ENCODE data around the gene ERBB4. TPM values are rescaled to one million over a fixed set of nuclear protein-coding genes. Genes with fewer than 3 reads are reported as not detected.

The ERBB4 gene
- total RNA-seq, 1 donor from 2014 or later, result 1.2 TPM

DNA sequence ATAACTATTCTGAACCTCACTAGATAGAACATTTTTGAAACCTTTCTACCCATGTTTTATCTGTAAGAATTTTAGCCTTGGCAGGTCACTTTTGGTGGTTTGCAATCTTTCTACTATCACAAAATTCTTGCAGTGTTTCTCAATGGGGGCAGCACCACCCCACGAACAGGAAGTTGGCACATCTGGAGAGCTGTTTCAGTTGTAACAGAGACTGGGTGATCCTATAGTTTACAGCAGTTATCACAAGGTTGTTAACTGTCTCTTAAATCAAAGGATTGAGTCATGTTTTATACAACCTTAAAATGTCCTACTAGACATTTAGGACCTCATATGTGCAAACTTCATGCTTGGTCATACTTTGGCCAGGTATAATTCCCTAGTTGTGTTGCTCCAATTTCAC lies 829.2 kb downstream of the ERBB4 start:
- FAIRE-seq (no peak), DNase-seq (ENCODE audit: low read depth) (no peak)
- Histone ChIP-seq H2AFZ (ENCODE audit: low read depth, low read length) (no peak overlapping the region), H3K4me2 (ENCODE audit: low read length) (no peak overlapping the region), H3K79me2 (ENCODE audit: insufficient read depth, low read length) (no peaks in the 10 kb centered on the region), H3K36me3 (ENCODE audit: insufficient read depth, low read length) (no peaks in the 10 kb centered on the region), H3K4me1 (ENCODE audit: insufficient read depth, low read length) (no peaks in the 10 kb centered on the region), H3K9ac (ENCODE audit: low read length) (no peak overlapping the region), H3K27ac (ENCODE audit: low read depth, low read length) (no peak overlapping the region), H3K4me3 (ENCODE audit: insufficient read depth, low read depth, low read length) (no peak overlapping the region), H3K9me3 (ENCODE audit: insufficient read depth, low read depth, low read length) (no peaks in the 10 kb centered on the region), H4K20me1 (ENCODE audit: insufficient read depth, low read length) (no peaks in the 10 kb centered on the region), H3K27me3 (ENCODE audit: insufficient read depth, low read length) (no peaks in the 10 kb centered on the region)
- TF ChIP-seq, protein P1, sequence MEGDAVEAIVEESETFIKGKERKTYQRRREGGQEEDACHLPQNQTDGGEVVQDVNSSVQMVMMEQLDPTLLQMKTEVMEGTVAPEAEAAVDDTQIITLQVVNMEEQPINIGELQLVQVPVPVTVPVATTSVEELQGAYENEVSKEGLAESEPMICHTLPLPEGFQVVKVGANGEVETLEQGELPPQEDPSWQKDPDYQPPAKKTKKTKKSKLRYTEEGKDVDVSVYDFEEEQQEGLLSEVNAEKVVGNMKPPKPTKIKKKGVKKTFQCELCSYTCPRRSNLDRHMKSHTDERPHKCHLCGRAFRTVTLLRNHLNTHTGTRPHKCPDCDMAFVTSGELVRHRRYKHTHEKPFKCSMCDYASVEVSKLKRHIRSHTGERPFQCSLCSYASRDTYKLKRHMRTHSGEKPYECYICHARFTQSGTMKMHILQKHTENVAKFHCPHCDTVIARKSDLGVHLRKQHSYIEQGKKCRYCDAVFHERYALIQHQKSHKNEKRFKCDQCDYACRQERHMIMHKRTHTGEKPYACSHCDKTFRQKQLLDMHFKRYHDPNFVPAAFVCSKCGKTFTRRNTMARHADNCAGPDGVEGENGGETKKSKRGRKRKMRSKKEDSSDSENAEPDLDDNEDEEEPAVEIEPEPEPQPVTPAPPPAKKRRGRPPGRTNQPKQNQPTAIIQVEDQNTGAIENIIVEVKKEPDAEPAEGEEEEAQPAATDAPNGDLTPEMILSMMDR (IDR thresholded peaks at IDR 0.05; ENCODE audit: insufficient read depth, low read depth, low read length), result no peak
- TF ChIP-seq EZH2 (IDR thresholded peaks at IDR 0.05; ENCODE audit: insufficient read depth, low read length), result no peak
- Mint-ChIP-seq H3K27ac (ENCODE audit: unreplicated experiment) (no peak overlapping the region), H3K4me1 (ENCODE audit: low read depth, unreplicated experiment) (no peaks in the 10 kb centered on the region), H3K9me3 (ENCODE audit: unreplicated experiment) (no peaks in the 10 kb centered on the region), H3K36me3 (ENCODE audit: low read depth, unreplicated experiment) (no peaks in the 10 kb centered on the region), H3K4me3 (ENCODE audit: unreplicated experiment) (no peak overlapping the region), H3K27me3 (ENCODE audit: low read depth, unreplicated experiment) (no peaks in the 10 kb centered on the region)

DNA sequence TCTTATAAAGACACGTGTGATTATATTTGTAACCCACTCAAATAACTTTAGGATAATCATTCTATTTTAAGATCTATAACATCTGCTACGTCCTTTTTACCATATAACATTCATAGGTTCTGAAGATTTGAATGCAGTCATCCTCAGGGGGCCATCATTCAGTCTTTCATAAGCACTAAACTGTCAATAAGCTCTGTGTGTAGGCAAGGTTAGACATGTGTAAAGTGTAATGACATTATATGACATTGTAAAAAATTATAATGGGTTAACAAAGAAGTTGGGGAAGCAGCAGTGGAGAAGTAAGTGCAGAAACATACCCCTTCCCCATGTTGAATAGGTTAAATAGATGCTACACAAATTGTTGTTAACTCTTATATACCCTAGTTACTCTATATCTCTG lies 845.9 kb downstream of the ERBB4 start:
- H3K9me3 Mint-ChIP-seq (ENCODE audit: unreplicated experiment), result no peaks in the 10 kb centered on the region
- Histone ChIP-seq H3K4me2 (ENCODE audit: low read length) (no peak overlapping the region), H3K9ac (ENCODE audit: low read length) (no peak overlapping the region), H3K79me2 (ENCODE audit: insufficient read depth, low read length) (no peaks in the 10 kb centered on the region), H4K20me1 (ENCODE audit: insufficient read depth, low read length) (no peaks in the 10 kb centered on the region), H3K36me3 (ENCODE audit: insufficient read depth, low read length) (no peaks in the 10 kb centered on the region), H3K4me1 (ENCODE audit: insufficient read depth, low read length) (no peaks in the 10 kb centered on the region), H3K9me3 (ENCODE audit: insufficient read depth, low read depth, low read length) (no peaks in the 10 kb centered on the region), H3K4me3 (ENCODE audit: insufficient read depth, low read depth, low read length) (no peak overlapping the region), H2AFZ (ENCODE audit: low read depth, low read length) (no peak overlapping the region), H3K27ac (ENCODE audit: low read depth, low read length) (no peak overlapping the region), H3K27me3 (ENCODE audit: insufficient read depth, low read length) (no peaks in the 10 kb centered on the region)
- TF ChIP-seq, protein P1 (IDR thresholded peaks at IDR 0.05; ENCODE audit: insufficient read depth, low read depth, low read length), result no peak
- TF ChIP-seq EZH2 (IDR thresholded peaks at IDR 0.05; ENCODE audit: insufficient read depth, low read length), result no peak
- no peaks in the 10 kb centered on the region for H3K36me3 Mint-ChIP-seq (ENCODE audit: low read depth, unreplicated experiment)
- FAIRE-seq, result no peak
- DNase-seq (ENCODE audit: low read depth), result no peak
- no peak overlapping the region for H3K27ac Mint-ChIP-seq (ENCODE audit: unreplicated experiment)
- H3K4me3 Mint-ChIP-seq (ENCODE audit: unreplicated experiment), result no peak overlapping the region
- H3K27me3 Mint-ChIP-seq (ENCODE audit: low read depth, unreplicated experiment), result no peaks in the 10 kb centered on the region
- no peaks in the 10 kb centered on the region for H3K4me1 Mint-ChIP-seq (ENCODE audit: low read depth, unreplicated experiment)

DNA sequence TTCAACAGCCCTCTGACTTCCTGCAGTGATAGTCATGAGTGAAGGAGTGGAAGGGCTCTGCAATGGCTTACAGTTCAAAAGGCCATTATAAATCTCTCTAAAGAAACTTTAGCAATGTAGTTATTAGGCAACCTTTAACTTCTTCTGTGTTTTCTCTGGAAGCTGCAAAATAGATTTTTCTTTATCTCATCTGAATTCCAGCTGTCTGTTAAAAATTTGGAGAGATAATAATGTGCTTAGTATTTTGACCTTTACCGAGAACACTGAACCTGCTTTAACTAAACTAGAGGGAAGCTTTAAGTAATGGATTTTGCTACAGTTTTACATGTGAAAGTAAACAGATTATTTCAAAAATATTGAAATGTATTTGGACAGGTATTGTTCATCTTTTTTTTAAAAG lies 847.9 kb downstream of the ERBB4 start:
- Mint-ChIP-seq H3K27ac (ENCODE audit: unreplicated experiment) (no peak overlapping the region), H3K27me3 (ENCODE audit: low read depth, unreplicated experiment) (no peaks in the 10 kb centered on the region), H3K4me1 (ENCODE audit: low read depth, unreplicated experiment) (no peaks in the 10 kb centered on the region), H3K36me3 (ENCODE audit: low read depth, unreplicated experiment) (no peaks in the 10 kb centered on the region), H3K4me3 (ENCODE audit: unreplicated experiment) (no peak overlapping the region), H3K9me3 (ENCODE audit: unreplicated experiment) (no peaks in the 10 kb centered on the region)
- H2AFZ ChIP-seq (ENCODE audit: low read depth, low read length), result no peak overlapping the region
- no peak overlapping the region for H3K4me2 ChIP-seq (ENCODE audit: low read length)
- no peaks in the 10 kb centered on the region for H3K4me1 ChIP-seq (ENCODE audit: insufficient read depth, low read length)
- no peaks in the 10 kb centered on the region for H3K27me3 ChIP-seq (ENCODE audit: insufficient read depth, low read length)
- no peaks in the 10 kb centered on the region for H3K9me3 ChIP-seq (ENCODE audit: insufficient read depth, low read depth, low read length)
- FAIRE-seq, result no peak
- no peak overlapping the region for H3K4me3 ChIP-seq (ENCODE audit: insufficient read depth, low read depth, low read length)
- no peak overlapping the region for H3K27ac ChIP-seq (ENCODE audit: low read depth, low read length)
- H3K36me3 ChIP-seq (ENCODE audit: insufficient read depth, low read length), result no peaks in the 10 kb centered on the region
- no peak overlapping the region for H3K9ac ChIP-seq (ENCODE audit: low read length)
- TF ChIP-seq EZH2 (IDR thresholded peaks at IDR 0.05; ENCODE audit: insufficient read depth, low read length), result no peak
- TF ChIP-seq, protein P1 (IDR thresholded peaks at IDR 0.05; ENCODE audit: insufficient read depth, low read depth, low read length), result no peak
- no peaks in the 10 kb centered on the region for H3K79me2 ChIP-seq (ENCODE audit: insufficient read depth, low read length)
- DNase-seq (ENCODE audit: low read depth), result no peak
- H4K20me1 ChIP-seq (ENCODE audit: insufficient read depth, low read length), result no peaks in the 10 kb centered on the region

Measured in astrocyte (in vitro differentiated cells and primary cell).